ENCODE data around the gene C18orf32. TPM values are rescaled to one million over a fixed set of nuclear protein-coding genes. Genes with fewer than 3 reads are reported as not detected.

The C18orf32 gene
- 18.8 and 29.0 TPM in 2 replicates for total RNA-seq

DNA sequence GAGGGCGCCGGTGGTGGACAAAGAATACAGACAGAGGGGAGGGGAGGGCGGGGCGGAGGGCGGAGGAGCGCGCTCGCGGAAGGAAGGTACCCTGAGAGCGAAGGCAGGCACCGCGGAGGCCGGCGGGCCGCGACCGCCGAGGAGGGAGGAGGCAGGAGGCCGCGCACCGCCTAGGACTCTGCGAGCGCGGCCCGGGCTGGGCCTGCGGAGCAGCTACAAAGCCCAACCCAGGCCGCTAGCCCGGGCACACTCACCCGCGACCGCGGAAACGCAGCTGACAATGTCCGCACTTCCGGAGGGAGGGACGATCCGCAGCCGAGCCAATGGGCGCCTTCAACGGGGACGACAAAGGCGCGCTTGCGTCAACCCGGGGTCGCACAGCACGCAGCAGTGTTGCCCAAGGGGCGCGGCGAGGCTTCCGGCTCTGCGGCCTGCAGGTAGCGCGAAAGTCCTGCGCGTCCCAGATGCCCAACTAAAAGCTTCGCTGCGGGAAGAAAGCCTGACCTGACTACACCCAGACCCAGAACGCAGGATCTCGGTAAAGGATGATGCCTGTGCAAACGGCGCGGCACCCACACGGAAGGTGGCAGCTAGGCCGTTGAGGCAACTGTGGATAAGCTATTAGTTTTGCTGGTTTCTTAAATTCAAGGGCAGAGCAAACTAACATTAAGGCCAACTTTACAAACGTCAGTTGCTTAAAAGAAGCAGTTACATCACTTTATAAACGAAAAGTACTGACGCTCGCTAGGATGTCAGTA is at the start of gene C18orf32:
TSS of gene C18orf32 (minus strand) at position 282 of the 758 bp plus-strand sequence. CDS start 3,486 bp downstream, outside the sequence.

DNA sequence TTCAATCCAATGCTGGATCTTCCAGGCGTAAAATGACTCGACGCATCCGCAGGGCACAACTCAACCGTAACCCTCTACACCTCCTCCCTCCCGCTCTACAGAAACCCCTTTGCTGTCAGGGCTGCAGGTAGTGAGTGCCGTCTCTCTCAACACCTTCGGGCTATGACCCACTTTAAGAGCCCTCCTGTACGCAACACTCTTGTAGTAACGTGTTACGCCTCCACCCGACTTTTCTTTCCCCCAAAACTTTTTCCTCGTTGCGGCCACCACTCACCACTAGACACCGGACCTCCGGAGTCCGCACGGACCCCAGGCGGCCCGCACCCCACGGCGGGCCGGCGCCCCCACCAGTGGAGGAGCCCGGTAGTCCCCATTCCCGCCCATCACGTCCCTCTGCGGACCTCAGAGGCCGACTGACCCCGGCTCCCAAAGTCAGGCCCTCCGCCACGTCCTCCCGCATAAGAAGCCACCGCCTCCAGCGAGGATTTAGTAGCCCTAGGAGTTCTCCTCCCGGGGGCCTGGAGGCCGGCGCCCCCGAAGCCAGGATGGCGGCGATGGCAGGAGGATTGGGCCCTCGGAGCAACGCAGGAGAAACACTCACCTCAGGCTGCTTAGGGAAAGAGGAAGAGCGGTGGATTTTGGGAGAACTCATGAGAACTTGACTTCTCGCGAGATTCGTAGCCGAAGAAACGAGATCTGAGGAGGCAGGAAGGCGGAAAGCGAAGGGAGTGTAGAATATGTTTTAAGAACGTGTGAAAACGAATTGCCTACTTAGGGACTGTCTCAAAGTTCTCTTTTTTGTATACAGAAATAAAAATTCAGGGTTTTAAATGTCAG is 5.0 kb upstream of the C18orf32 start, which contains the start of gene RPL17:
TSS of gene RPL17 (minus strand) at position 609 of the 837 bp plus-strand sequence.

Other genes starting within 250 kb of the C18orf32 start
- 44.4 and 50.5 TPM in 2 replicates for gene DYM, start 26.6 kb downstream of the C18orf32 start, total RNA-seq
- 3,081 and 3,232 TPM in 2 replicates for gene RPL17, start 5.2 kb upstream of the C18orf32 start, total RNA-seq
- 23.2 and 29.5 TPM in 2 replicates for gene LIPG, start 74.8 kb upstream of the C18orf32 start, total RNA-seq

Measured in nasal cavity respiratory epithelium epithelial cell of viscerocranial mucosa (primary cell).